D721Med (cell line): ENCODE results near the gene TSGA10IP.

ENCODE experiments used
- DNase-seq: peaks from one replicate; pipeline ENCODE4 v3.0.0; 2011; ENCODE audit warnings: low spot score; ENCODE audit not compliant: insufficient read length
- FAIRE-seq: peaks from 2 replicates; lab custom pipeline; 2011; peaks lifted over from hg19 to GRCh38; lab: Jason Lieb, UNC
- CTCF ChIP-seq: IDR thresholded peaks from 2 replicates; pipeline ENCODE4 v1.5.1; 2012; ENCODE audit warnings: mild to moderate bottlenecking, control low read depth; ENCODE audit not compliant: insufficient read depth; ENCODE audit errors: missing control alignments

Gene TSGA10IP

GRCh38 chr11:66001942-66002647 is 56.8 kb downstream of the TSGA10IP start, which contains the start of the genes BANF1 and EIF1AD:
Gene BANF1, plus strand, starts transcription at chr11:66002503. Its CDS starts 748 bp downstream, at chr11:66003251.
Gene EIF1AD, minus strand, starts transcription at chr11:66002157. Its CDS starts 1,768 bp downstream, at chr11:66000389.
- TF ChIP-seq CTCF = no peak
- no peak for FAIRE-seq

GRCh38 chr11:66002648-66003225 is 57.5 kb downstream of the TSGA10IP start:
- DNase-seq (no peak), FAIRE-seq (no peak)
- TF ChIP-seq CTCF = no peak

More at GRCh38 chr11:66001942-66002647, 56.8 kb downstream of the TSGA10IP start, which contains the start of the genes BANF1 and EIF1AD:
- peak; percentile 71 for DNase-seq

DNA sequence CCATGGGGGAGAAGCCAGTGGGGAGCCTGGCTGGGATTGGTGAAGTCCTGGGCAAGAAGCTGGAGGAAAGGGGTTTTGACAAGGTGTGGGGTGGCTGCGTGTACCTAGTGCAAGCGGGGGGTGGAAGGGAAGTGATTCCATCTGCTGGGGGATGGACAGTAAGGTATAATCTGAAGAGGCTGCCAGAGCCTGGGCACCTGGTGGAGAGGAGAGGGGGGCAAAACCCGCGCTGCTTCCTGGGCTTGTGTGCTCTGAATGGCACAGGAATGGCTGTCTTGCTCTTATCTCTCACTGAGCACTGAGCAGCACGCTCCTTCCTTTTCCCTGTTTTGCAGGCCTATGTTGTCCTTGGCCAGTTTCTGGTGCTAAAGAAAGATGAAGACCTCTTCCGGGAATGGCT is 58.0 kb downstream of the TSGA10IP start:
- no peak for DNase-seq
- no peak for TF ChIP-seq CTCF
- no peak for FAIRE-seq

DNA sequence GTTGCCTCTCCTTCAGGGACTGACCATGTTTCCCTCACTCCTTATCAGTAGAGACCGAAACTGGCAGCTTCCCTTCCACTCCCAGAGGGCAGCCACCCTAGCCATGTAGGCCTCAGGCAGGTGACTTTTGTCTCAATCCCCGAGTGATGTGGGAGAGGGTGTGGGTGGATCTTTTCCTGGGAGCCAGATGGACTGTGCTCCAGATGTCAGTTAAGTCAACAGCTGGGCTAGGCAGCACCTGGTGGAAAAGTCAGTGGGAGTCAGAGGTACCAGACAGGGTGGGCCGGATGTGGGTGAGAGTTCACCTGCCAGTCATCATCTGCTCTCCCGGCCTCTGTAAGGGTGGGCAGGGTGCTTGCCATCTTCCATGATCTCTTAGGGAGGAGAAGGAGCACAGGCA is 58.9 kb downstream of the TSGA10IP start:
- no peak for FAIRE-seq

DNA sequence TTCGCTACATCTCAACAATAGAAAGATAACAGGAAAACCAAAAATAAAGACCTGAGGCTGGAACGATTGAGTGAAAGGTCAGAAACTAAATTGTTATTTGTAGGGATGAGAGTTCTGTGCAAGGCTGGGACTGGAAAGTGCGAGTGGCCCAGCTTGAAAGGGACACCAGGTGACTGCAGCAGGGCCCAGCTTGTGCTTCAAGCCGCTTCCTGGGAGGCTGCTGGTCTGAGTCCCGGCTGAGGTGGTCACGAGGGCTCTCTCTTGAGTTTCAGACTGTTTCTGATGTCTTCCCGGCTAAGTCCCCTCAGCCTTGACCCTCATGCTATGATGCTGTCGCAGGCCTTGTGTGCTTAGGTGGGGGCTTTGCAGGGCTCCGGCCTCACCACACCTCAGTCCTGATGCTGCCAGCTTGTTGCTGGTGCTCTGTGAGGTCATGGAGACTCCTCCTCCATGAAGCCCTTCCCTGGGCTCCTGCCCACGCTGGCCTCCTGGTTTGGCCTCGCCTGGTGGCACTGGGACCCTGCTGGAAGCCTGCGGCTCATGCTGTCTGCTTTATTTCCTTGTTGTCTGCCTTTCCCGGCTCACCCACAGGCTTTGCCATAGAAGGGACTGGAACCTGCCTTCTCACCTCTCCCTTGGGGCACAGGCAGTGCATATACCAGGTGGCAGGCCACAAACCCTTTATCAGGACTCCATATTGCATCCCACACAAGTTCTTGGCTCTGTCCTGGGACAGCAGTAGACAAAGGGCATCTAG is 61.0 kb downstream of the TSGA10IP start:
- DNase-seq (no peak), FAIRE-seq (no peak)
- TF ChIP-seq CTCF = no peak

More for the DNA sequence above, 58.9 kb downstream of the TSGA10IP start:
- DNase-seq = no peak
- TF ChIP-seq CTCF = no peak

DNA sequence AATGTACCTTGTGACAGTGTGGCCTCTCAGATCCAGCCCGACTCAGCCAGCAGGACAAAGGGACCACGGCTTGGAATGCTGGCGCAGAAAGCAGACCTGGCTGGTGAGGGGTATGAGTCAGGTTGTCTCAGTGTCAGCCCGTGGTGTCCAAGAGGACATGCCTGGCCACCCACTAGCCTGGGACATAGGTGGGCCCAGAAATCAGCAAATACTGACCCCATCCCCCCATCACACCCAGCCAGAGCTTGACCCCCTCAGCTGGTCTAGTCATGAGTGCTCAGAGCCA is 61.6 kb downstream of the TSGA10IP start:
- DNase-seq (no peak), FAIRE-seq (no peak)
- no peak for TF ChIP-seq CTCF
